Fibroblast of lung (primary cell): ENCODE results near the gene TGM2.

Experiments used
- EZH2 ChIP-seq: IDR thresholded peaks from 2 replicates; pipeline ENCODE4 v1.5.1; 2012; ENCODE audit warnings: low read length, control low read depth, mild to moderate bottlenecking; ENCODE audit errors: missing control alignments
- TF ChIP-seq, protein P1 (sequence below), 2 donors: IDR thresholded peaks in 1 of 2; conservative IDR thresholded peaks in 1 of 2; 1 replicate in 1 of 2; 2 replicates in 1 of 2; pipeline ENCODE4 v1.5.1; 2011 to 2012; ENCODE audit warnings: low read length in 2 of 2, control low read depth in 1 of 2, inconsistent platforms in 1 of 2, low read depth in 1 of 2, mild to moderate bottlenecking in 1 of 2

DNA sequence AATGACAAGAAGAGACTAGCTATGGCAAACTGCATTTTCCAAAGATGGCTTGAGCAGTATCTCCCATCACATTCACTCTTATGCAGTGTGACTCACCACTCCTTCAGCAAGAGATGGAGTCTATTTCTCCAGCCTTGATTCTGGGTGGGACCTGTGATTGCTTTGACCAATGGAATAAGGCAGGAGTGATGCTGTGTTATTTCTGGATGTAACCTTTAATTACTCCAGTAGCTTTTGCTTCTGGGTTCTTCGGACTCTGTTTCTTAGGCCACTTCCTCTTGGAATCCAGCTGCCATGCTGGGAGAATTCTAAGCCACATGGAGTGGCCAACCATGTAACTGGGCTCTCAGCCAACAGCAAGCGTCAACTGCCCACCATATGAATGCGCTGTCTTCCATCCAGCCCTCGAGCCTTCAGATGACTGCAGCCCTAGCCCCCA is 50.7 kb downstream of the TGM2 start:
- TF ChIP-seq, protein P1, sequence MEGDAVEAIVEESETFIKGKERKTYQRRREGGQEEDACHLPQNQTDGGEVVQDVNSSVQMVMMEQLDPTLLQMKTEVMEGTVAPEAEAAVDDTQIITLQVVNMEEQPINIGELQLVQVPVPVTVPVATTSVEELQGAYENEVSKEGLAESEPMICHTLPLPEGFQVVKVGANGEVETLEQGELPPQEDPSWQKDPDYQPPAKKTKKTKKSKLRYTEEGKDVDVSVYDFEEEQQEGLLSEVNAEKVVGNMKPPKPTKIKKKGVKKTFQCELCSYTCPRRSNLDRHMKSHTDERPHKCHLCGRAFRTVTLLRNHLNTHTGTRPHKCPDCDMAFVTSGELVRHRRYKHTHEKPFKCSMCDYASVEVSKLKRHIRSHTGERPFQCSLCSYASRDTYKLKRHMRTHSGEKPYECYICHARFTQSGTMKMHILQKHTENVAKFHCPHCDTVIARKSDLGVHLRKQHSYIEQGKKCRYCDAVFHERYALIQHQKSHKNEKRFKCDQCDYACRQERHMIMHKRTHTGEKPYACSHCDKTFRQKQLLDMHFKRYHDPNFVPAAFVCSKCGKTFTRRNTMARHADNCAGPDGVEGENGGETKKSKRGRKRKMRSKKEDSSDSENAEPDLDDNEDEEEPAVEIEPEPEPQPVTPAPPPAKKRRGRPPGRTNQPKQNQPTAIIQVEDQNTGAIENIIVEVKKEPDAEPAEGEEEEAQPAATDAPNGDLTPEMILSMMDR (conservative IDR thresholded peaks at IDR 0.05 in 1 of 2, IDR thresholded peaks at IDR 0.05 in 1 of 2; ENCODE audit: low read depth in 1 of 2, low read length in 2 of 2), result no peak
- TF ChIP-seq EZH2, result no peak
